Inferior parietal cortex (tissue), 1 donor: ENCODE results near the gene BSCL2.
"Not testable (repeated sequence)": the region's sequence is repeated elsewhere in the genome, so short reads cannot be mapped to it uniquely, and the experiment has no call there.

ENCODE experiments used
- DNase-seq: peaks from one replicate; pipeline ENCODE4 v3.0.0-alpha.2; 2016; ENCODE audit errors: extremely low spot score

BSCL2 gene

GRCh38 chr11:62719302-62719978 lies 12.2 kb upstream of the BSCL2 start:
- DNase-seq, result no peak

GRCh38 chr11:62716816-62717215 lies 9.6 kb upstream of the BSCL2 start:
- no peak for DNase-seq

- DNase-seq, result no peak
These were observed 9.0 kb upstream of the BSCL2 start for GRCh38 chr11:62716206-62716605.

GRCh38 chr11:62715150-62716130 lies 8.2 kb upstream of the BSCL2 start:
- no peak for DNase-seq

- no peak for DNase-seq
These were observed 6.1 kb upstream of the BSCL2 start for GRCh38 chr11:62713343-62713742.

GRCh38 chr11:62712861-62713260 lies 5.6 kb upstream of the BSCL2 start:
- no peak for DNase-seq

GRCh38 chr11:62712276-62712812 lies 5.1 kb upstream of the BSCL2 start:
- no peak for DNase-seq

GRCh38 chr11:62710001-62710345 lies 2.7 kb upstream of the BSCL2 start:
- DNase-seq, result no peak

GRCh38 chr11:62709247-62710000 lies 2.2 kb upstream of the BSCL2 start:
- peak; percentile 98 for DNase-seq

GRCh38 chr11:62708793-62709192 lies 1.6 kb upstream of the BSCL2 start:
- DNase-seq, result no peak

GRCh38 chr11:62708392-62708791 lies 1.2 kb upstream of the BSCL2 start:
- peak; percentile 24 for DNase-seq

GRCh38 chr11:62706850-62707247 lies 375 bp downstream of the BSCL2 start:
- no peak for DNase-seq

- DNase-seq, result peak; percentile 93
These were observed 1.1 kb downstream of the BSCL2 start for GRCh38 chr11:62705880-62706849.

- DNase-seq, result no peak
These were observed 1.8 kb downstream of the BSCL2 start for GRCh38 chr11:62705413-62705812.

GRCh38 chr11:62703921-62704320 lies 3.3 kb downstream of the BSCL2 start:
- not testable (repeated sequence) for DNase-seq

GRCh38 chr11:62702246-62702645 lies 5.0 kb downstream of the BSCL2 start:
- DNase-seq, result no peak

- DNase-seq, result peak; percentile 81
These were observed 12.6 kb downstream of the BSCL2 start for GRCh38 chr11:62694455-62695167.

- not testable (repeated sequence) for DNase-seq
These were observed 13.6 kb downstream of the BSCL2 start for GRCh38 chr11:62693624-62694023.

- DNase-seq, result no peak
These were observed 17.6 kb downstream of the BSCL2 start, which contains the start of gene LRRN4CL for GRCh38 chr11:62689421-62690183. Gene LRRN4CL (minus strand): TSS chr11:62689530. CDS start chr11:62688508, 1,022 bp downstream.
